Neutrophil (primary cell): ENCODE results near the gene NXN.
"Not testable (repeated sequence)": the region's sequence is repeated elsewhere in the genome, so short reads cannot be mapped to it uniquely, and the experiment has no call there.

Source experiments
- H3K27ac ChIP-seq: fragments of 200-600 bp; sonication (generic); 2 replicates; pipeline ENCODE4 v1.5.1; 2016; ENCODE audit warnings: mild to moderate bottlenecking, moderate library complexity
- H3K27me3 ChIP-seq: fragments of 200-600 bp; sonication (generic); 2 replicates; pipeline ENCODE4 v1.6.0; 2016; ENCODE audit warnings: mild to moderate bottlenecking
- H3K36me3 ChIP-seq: fragments of 200-600 bp; sonication (generic); 2 replicates; pipeline ENCODE4 v1.5.1; 2017
- H3K4me1 ChIP-seq, 2 experiments: fragments of 200-600 bp in 1 of 2; sonication (generic) in 1 of 2; 1 replicate in 1 of 2; 2 replicates in 1 of 2; pipeline versions ENCODE4 v1.5.1 to v1.6.1; 2013 to 2016; ENCODE audit warnings: low read depth in 1 of 2, low read length in 1 of 2, mild to moderate bottlenecking in 1 of 2, moderate library complexity in 1 of 2; ENCODE audit not compliant: control insufficient read depth in 1 of 2, insufficient read depth in 1 of 2
- H3K4me3 ChIP-seq, 2 experiments: fragments of 200-600 bp in 1 of 2; sonication (generic) in 1 of 2; 1 replicate in 1 of 2; 2 replicates in 1 of 2; pipeline ENCODE4 v1.5.1; 2013 to 2016; ENCODE audit warnings: low read depth in 1 of 2, low read length in 1 of 2, mild to moderate bottlenecking in 1 of 2, moderate library complexity in 1 of 2
- H3K9me3 ChIP-seq: fragments of 200-600 bp; sonication (generic); 2 replicates; pipeline ENCODE4 v1.5.1; 2016
- CTCF ChIP-seq: fragments of 200-600 bp; sonication (generic); IDR thresholded peaks from 2 replicates; pipeline ENCODE4 v1.5.1; 2016; ENCODE audit warnings: antibody characterized with exemption

Gene NXN

GRCh38 chr17:759964-760363 lies 219.6 kb downstream of the NXN start:
- H3K4me1 ChIP-seq: no peaks in the 10 kb centered on the region
- no peaks in the 10 kb centered on the region for H3K9me3 ChIP-seq
- TF ChIP-seq CTCF: no peak
- H3K36me3 ChIP-seq: peaks cover 24% of the 10 kb centered on the region
- no peaks in the 10 kb centered on the region for H3K27me3 ChIP-seq
- H3K27ac ChIP-seq: no peak overlapping the region
- H3K4me3 ChIP-seq: no peak overlapping the region

GRCh38 chr17:756010-756567 lies 223.5 kb downstream of the NXN start:
- not testable (repeated sequence) for H3K27ac ChIP-seq, H3K36me3 ChIP-seq, H3K9me3 ChIP-seq, H3K27me3 ChIP-seq, H3K4me3 ChIP-seq
- H3K4me1 ChIP-seq: peaks cover 13 to 16% of the 10 kb centered on the region in 2 experiments

- not testable (repeated sequence) for H3K27me3 ChIP-seq, H3K27ac ChIP-seq, H3K36me3 ChIP-seq, H3K4me3 ChIP-seq, H3K9me3 ChIP-seq
- H3K4me1 ChIP-seq: peaks cover 19 to 21% of the 10 kb centered on the region in 2 experiments
These were observed 224.1 kb downstream of the NXN start for GRCh38 chr17:755319-755961.

GRCh38 chr17:753418-753817 lies 226.2 kb downstream of the NXN start:
- Histone ChIP-seq H3K36me3 (no peaks in the 10 kb centered on the region), H3K4me3 (no peak overlapping the region), H3K9me3 (no peaks in the 10 kb centered on the region), H3K4me1 (peaks cover 19 to 21% of the 10 kb centered on the region in 2 experiments), H3K27me3 (no peaks in the 10 kb centered on the region), H3K27ac (no peak overlapping the region)
- no peak for TF ChIP-seq CTCF

- H3K27me3 ChIP-seq: no peaks in the 10 kb centered on the region
- peaks cover 19 to 21% of the 10 kb centered on the region in 2 experiments for H3K4me1 ChIP-seq
- TF ChIP-seq CTCF: no peak
These were observed 226.9 kb downstream of the NXN start for GRCh38 chr17:752620-753219.

GRCh38 chr17:752002-752619 lies 227.5 kb downstream of the NXN start, which contains the start of gene GEMIN4:
GEMIN4 (minus strand) TSS chr17:752264; CDS start chr17:752142, 122 bp downstream.
- H3K9me3 ChIP-seq: no peaks in the 10 kb centered on the region
- peaks cover 19 to 21% of the 10 kb centered on the region in 2 experiments for H3K4me1 ChIP-seq
- peak; percentile 93 for TF ChIP-seq CTCF
- H3K4me3 ChIP-seq: peak within 1 kb of the TSS; percentile 77 to 94
- no peaks in the 10 kb centered on the region for H3K27me3 ChIP-seq
- H3K36me3 ChIP-seq: peaks cover 9% of the 10 kb centered on the region
- peak within 1 kb of the TSS; percentile 82 for H3K27ac ChIP-seq

More at GRCh38 chr17:752620-753219, 226.9 kb downstream of the NXN start:
- Histone ChIP-seq H3K36me3 (peaks cover 3% of the 10 kb centered on the region), H3K4me3 (peak overlapping the region; percentile 77 to 94), H3K9me3 (no peaks in the 10 kb centered on the region), H3K27ac (peak overlapping the region; percentile 82)
